ENCODE measurements around the gene TPRG1L. TPM values are rescaled to one million over a fixed set of nuclear protein-coding genes. Genes with fewer than 3 reads are reported as not detected.

TPRG1L gene
- total and polyA plus RNA-seq, 10 donors, result 19.9 to 45.9 (median 31.5) TPM

DNA sequence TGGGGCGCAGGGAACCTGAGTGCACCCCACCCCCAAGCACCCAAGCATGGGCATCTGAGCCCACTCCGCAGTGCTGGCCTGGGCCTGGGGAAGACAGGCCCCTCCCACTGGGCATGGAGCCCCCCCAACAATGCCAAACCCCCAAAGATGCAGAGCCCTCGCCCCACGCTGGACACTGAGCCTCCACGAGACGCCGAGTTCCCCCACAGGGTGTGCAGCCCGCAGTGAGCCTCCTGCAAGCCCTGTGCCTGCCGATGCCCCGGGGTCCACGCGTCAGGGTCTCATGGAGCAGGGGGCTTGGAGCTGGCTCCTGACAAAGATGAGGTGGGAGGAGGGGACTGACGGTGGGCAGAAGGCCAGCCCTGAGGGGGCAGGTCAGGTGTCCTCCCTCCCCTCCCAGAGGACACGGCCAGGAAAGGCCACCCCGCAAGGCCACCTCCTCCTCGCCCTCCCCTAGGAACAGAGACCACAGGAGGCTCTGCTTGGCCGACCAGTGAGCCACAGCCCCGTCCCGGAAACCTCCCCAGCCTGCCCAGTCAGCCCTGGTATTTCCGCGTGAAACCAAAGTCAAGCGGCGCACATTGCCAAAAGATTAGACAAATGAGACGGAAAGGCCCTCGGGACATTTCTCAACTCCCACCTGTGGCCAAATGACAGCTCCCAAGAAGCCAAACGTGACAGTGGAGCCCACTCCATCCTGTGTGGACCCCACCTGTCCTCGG, 46.9 kb upstream of the TPRG1L start:
- no peak overlapping the region for H3K4me3 ChIP-seq
- 68 to 88% (median 77%) methylated on average over 20 to 27 of the region's 27 CpGs for WGBS, 5 donors
- TF ChIP-seq POLR2AphosphoS5 (IDR thresholded peaks at IDR 0.05) (no peak), POLR2A (IDR thresholded peaks at IDR 0.05) (no peak)
- TF ChIP-seq, protein P1, sequence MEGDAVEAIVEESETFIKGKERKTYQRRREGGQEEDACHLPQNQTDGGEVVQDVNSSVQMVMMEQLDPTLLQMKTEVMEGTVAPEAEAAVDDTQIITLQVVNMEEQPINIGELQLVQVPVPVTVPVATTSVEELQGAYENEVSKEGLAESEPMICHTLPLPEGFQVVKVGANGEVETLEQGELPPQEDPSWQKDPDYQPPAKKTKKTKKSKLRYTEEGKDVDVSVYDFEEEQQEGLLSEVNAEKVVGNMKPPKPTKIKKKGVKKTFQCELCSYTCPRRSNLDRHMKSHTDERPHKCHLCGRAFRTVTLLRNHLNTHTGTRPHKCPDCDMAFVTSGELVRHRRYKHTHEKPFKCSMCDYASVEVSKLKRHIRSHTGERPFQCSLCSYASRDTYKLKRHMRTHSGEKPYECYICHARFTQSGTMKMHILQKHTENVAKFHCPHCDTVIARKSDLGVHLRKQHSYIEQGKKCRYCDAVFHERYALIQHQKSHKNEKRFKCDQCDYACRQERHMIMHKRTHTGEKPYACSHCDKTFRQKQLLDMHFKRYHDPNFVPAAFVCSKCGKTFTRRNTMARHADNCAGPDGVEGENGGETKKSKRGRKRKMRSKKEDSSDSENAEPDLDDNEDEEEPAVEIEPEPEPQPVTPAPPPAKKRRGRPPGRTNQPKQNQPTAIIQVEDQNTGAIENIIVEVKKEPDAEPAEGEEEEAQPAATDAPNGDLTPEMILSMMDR (IDR thresholded peaks at IDR 0.05 in 8 of 11, conservative IDR thresholded peaks at IDR 0.05 in 3 of 11), result no peak
- peaks cover 0 to 30% (median 0%) of the 10 kb centered on the region in 7 donors for H3K27me3 ChIP-seq (replicated peaks in 1 of 7)
- H3K4me1 ChIP-seq, result peaks cover 0 to 22% (median 3%) of the 10 kb centered on the region in 6 donors
- H3K27ac ChIP-seq, result no peak overlapping the region
- intact Hi-C loops (cut with DNase I; ENCODE audit: low total_unique reads), result no loop called here
- DNase-seq, result no peak
- no peaks in the 10 kb centered on the region for H3K36me3 ChIP-seq
- H3K9me3 ChIP-seq, result no peaks in the 10 kb centered on the region

DNA sequence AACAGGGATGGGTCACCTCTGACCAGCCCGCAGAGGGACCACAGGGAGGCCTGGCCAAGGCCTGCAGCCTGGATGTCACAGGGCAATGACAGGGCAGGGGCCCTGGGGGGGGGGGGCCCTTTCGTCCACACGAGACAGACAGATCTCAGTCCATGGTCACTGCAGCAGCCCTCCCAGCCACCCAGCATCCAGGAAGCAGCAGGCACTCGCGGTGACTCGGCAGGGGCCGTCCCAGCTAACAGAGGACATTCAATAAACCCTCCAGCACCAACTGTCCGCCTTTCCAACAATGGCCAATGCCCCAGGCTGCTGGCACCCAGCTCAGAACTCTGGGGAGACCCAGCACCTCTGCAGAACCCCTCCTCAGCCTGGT, 46.4 kb upstream of the TPRG1L start:
- no peak overlapping the region for H3K27ac ChIP-seq
- H3K4me1 ChIP-seq, result peaks cover 0 to 22% (median 3%) of the 10 kb centered on the region in 6 donors
- intact Hi-C loops (cut with DNase I; ENCODE audit: low total_unique reads), result no loop called here
- TF ChIP-seq POLR2A (IDR thresholded peaks at IDR 0.05) (no peak), POLR2AphosphoS5 (IDR thresholded peaks at IDR 0.05) (no peak)
- TF ChIP-seq, protein P1 (IDR thresholded peaks at IDR 0.05 in 8 of 11, conservative IDR thresholded peaks at IDR 0.05 in 3 of 11), result no peak
- H3K9me3 ChIP-seq, result no peaks in the 10 kb centered on the region
- no peak overlapping the region for H3K4me3 ChIP-seq
- WGBS, 5 donors, result 74 to 100% (median 80%) methylated on average over 1 to 8 of the region's 8 CpGs
- no peaks in the 10 kb centered on the region for H3K36me3 ChIP-seq
- no peak for DNase-seq
- peaks cover 0 to 30% (median 0%) of the 10 kb centered on the region in 7 donors for H3K27me3 ChIP-seq (replicated peaks in 1 of 7)

DNA sequence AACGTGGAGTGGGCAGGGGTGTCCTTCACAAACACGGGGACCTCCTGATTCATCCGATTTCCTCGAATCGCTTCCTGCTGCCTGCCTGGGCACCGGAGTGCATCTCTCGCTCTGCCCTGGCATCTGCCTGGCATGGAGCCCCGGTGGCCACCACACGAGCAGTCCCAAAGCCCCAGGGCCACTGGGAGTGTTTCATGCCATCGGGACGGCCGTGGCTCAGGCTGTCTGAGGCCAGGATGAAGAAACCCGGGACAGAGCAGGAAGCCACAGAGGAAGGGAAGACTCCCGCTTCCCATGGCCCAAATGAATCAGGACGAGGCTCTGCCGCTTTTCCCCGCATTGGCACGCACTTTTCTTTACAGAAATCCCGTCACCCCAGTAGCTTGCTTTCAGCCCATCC, 45.9 kb upstream of the TPRG1L start:
- Histone ChIP-seq H3K27ac (no peak overlapping the region), H3K4me1 (peaks cover 0 to 22% (median 3%) of the 10 kb centered on the region in 6 donors), H3K36me3 (no peaks in the 10 kb centered on the region), H3K4me3 (no peak overlapping the region), H3K27me3 (replicated peaks in 1 of 7) (peaks cover 0 to 30% (median 0%) of the 10 kb centered on the region in 7 donors), H3K9me3 (no peaks in the 10 kb centered on the region)
- 73 to 86% (median 80%) methylated on average over 12 to 19 of the region's 19 CpGs for whole genome bisulfite sequencing, 5 donors
- intact Hi-C loops (cut with DNase I; ENCODE audit: low total_unique reads), result no loop called here
- no peak for TF ChIP-seq POLR2A (IDR thresholded peaks at IDR 0.05)
- TF ChIP-seq, protein P1 (IDR thresholded peaks at IDR 0.05 in 8 of 11, conservative IDR thresholded peaks at IDR 0.05 in 3 of 11), result no peak
- TF ChIP-seq POLR2AphosphoS5 (IDR thresholded peaks at IDR 0.05), result no peak
- no peak for DNase-seq

DNA sequence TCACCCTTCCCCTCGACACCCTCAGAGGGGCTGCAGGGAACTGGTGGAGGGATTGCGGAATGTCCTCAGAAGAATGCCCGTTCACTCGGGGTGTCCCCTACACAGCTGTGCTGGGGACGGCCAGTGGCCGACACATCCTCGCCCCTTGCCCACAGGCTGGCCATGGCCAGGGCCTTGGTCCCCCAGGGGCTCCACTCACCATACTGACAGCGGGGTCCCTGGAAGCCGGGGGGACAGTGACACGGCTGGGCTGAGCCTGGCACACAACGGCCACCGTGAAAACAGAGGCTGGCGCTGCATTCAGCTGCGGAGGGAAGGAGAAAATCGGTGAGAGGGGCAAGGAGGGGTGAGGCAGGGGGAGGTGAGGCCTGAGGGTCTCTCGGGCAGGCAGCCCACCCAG, 45.2 kb upstream of the TPRG1L start:
- no peaks in the 10 kb centered on the region for H3K9me3 ChIP-seq
- intact Hi-C loops (cut with DNase I; ENCODE audit: low total_unique reads), result no loop called here
- H3K36me3 ChIP-seq, result no peaks in the 10 kb centered on the region
- H3K27me3 ChIP-seq (replicated peaks in 1 of 7), result peaks cover 0 to 30% (median 0%) of the 10 kb centered on the region in 7 donors
- TF ChIP-seq POLR2A (IDR thresholded peaks at IDR 0.05) (no peak), POLR2AphosphoS5 (IDR thresholded peaks at IDR 0.05) (no peak)
- TF ChIP-seq, protein P1 (IDR thresholded peaks at IDR 0.05 in 8 of 11, conservative IDR thresholded peaks at IDR 0.05 in 3 of 11), result no peak
- H3K27ac ChIP-seq, result no peak overlapping the region
- WGBS, 5 donors, result 91 to 96% (median 92%) methylated on average over 15 to 16 of the region's 16 CpGs
- peaks cover 0 to 22% (median 3%) of the 10 kb centered on the region in 6 donors for H3K4me1 ChIP-seq
- no peak overlapping the region for H3K4me3 ChIP-seq
- DNase-seq, result no peak

Measured in spleen (tissue), 11 donors.